Esophagus mucosa (tissue), 1 donor: ENCODE data around the gene POMT1. TPM values are rescaled to one million over a fixed set of nuclear protein-coding genes. Genes with fewer than 3 reads are reported as not detected.
A peak's percentile ranks its signal among the peaks of the same experiment; 100 is the strongest.
"Not testable (repeated sequence)": the region's sequence is repeated elsewhere in the genome, so short reads cannot be mapped to it uniquely, and the experiment has no call there.

ENCODE experiments used
- ATAC-seq: fragments of 200-7000 bp; cut with Tn5 transposase; one replicate; pipeline ENCODE4 v1.9.1; 2020
- total RNA-seq: library from RNA; stranded (reverse); gene quantifications from one replicate; pipeline ENCODE4 v1.2.4, GENCODE V29; 2023
- donor health status: DM: yes; HTN: yes; CAD: no.

POMT1 gene
- total RNA-seq, 1 donor from 2014 or later: 13.1 TPM

DNA sequence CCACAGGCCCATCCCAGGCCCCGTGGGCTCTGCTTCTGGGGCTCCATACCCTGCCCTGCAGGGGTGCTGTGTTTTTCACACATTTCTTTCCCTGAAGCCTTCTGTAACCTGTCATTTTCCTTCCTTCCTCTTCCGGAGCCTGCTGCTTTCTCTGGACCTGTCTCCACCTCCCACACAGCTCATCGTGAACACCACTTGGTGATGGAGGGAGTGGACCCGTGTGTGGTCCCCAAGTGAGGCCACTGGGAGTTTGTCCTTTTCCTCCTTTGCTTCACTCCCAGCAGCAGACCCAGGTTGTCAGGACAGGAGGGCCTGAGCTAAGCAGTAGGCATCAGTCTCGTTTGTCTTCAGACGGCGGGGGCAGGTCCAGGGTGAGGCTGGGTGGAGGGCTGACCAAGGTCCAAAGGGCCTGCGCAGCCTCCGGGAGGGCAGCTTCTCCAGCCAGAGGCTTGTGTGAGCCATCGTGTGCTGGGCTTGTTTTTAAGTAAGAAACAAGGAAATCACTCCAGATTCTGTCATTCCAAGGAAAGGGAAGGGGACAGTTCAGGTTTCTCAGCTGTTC, 5.8 kb upstream of the POMT1 start:
- no peak for ATAC-seq

DNA sequence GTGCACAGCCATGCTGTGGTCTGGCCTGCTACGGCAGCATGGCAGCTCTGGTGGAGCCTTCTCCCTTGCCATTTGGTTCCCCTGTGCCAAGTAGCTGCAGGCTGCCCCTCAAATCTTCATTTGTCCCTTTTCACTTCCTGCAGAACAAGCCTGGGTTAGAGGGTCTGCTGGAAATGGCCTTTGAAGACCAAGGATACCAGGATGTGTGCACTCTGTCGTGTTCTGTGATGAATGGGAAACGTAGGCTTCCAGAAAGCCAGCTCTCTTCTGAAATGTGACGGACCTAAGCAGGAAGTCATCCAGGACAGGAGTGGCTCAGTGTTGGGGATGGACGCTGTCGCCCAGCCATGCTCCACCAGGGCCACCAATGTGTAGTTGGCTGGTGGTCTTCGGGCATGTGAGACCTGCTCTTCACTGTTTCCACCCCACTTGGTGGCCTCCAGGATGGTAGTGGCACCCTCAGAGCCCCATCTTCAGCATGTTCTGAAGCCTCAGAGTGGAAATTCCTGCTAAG, 3.4 kb upstream of the POMT1 start:
- ATAC-seq: no peak

DNA sequence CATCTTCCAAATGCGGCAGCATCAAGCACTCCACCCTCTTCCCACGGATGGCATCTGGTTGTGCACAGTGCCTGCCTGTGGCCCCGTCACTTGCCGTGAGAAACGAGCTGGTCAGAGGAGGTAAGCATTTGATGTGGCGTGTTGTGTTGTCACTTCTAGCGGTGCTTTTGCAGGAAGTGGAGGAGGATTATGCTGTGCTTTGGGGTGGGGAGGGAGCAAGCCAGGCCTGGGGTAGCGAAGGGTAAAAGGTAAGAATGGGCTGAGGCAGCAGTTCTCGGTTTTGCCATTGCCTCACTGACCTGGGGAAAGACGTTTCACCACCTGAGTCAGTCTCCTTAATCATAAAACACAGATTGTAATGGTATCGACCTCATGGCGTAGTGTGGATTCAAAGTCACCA, 2.3 kb upstream of the POMT1 start:
- ATAC-seq: no peak

DNA sequence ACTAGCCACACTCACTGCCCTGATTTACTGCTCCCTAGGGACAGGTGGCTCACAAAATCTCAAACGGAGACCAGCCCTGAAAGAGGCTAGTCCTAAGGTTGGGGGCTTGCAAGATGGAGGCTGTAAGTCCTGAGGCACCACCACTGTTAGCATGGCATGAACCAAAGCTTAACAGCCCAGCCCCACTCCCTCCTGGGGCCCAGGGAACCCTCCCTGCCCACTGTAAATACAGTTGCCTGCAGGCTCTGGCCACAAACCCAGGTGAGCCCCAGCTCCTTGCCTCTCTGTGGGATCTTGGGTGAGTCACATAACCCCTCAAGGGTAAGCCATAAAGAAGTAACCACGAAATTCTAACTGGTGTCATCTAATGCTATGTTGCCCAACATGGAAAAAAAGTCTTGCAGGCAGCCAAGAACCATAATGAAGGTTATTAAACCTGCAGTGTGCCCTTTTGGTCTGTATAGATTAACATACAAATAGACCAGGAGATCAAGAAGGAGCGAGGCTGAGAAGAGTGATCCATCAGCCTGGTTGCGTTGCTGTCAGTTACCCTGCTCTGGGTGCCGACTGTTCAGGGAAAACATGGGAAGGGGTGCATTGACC, 1.7 kb upstream of the POMT1 start:
- ATAC-seq: peak; percentile 11

DNA sequence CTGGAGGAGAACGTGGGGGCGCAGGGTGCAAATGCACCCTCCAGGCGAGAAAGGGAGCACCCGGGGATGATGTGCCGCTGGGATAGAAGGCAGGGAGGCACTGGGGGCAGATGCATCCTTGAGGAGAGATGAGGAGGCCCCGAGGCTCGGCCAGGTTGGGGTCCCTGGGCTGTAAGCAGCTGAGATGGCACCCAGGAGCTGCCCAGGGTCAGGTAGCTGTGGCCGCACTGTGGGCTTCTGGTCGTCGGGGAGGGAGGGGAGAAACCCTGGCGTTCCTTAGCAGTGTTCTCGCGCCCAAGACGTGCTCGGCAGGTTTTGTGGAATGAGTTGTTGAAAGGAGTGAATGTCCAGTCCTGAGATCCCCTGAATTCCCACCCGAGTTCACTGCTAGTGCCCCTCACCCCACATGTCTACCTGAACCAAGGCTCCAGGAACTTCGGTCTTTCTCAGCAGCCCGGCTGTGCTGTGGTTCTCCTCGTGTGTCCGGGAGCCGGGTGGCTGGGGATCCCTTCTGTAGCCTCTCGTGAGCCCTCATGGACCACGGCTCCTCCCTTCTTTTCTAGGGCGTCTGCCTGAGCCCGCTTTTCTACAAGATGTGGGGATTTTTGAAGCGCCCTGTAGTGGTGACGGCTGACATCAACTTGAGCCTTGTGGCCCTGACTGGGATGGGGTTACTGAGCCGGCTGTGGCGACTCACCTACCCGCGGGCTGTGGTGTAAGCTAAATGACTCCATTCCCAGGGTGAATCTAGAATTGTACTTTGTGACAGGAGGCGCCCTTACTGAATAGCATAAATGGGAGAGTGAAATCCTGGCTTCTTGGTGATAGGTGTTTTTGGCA, 1.1 kb downstream of the POMT1 start:
- peak; percentile 53 for ATAC-seq

DNA sequence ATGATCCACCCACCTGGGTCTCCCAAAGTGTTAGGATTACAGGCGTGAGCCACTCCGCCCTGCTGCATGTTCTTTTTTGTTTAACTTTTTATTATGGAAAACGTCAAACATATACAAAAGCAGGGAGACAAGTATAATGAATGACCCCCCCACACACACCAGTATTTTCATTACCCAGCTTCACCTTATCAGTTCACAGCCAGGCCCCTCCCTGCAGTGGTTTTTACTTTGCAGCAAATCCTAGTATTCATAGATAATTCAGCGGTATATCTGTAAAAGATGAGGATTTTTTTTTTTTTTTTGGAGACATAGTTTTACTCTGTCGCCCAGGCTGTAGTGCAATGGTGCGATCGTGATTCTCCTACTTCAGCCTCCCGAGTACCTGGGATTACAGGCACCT, 2.3 kb downstream of the POMT1 start:
- no peak for ATAC-seq

DNA sequence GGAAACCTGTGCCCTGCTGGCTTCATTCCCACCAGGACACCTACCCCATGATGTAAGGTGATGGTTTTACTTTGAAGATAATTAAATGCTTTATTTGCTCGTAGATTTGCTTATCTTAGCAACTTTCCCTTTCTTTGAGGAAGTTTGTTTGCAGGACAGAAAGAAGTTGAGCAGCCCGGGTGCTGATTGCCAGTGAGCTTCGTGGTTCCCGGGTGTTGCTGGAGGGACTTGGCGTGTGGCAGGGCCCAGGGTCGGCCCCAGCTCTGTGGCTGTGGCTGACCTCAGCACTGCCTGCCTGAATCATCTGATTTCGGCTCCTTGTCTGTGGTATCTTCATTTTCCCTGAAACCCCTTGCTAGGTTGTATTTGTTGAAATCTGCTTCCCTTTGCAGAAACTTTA, 8.7 kb downstream of the POMT1 start:
- no peak for ATAC-seq

DNA sequence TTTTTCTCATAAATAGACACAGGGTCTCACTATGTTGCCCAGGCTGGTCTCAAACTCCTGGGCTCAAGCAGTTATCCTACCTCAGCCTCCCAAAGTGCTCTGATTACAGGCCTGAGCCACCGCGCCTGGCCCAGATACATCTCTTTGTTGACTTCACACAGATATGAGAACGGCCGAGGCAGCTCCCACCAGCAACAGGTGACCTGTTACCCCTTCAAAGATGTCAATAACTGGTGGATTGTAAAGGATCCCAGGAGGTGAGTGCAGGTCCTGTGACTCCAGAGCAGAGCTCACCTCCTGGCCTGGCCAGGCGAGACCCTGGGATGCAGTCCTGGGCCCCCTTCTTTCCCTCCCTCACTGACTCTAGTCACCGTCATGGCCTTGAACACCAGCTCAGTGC, 9.2 kb downstream of the POMT1 start:
- no peak for ATAC-seq

DNA sequence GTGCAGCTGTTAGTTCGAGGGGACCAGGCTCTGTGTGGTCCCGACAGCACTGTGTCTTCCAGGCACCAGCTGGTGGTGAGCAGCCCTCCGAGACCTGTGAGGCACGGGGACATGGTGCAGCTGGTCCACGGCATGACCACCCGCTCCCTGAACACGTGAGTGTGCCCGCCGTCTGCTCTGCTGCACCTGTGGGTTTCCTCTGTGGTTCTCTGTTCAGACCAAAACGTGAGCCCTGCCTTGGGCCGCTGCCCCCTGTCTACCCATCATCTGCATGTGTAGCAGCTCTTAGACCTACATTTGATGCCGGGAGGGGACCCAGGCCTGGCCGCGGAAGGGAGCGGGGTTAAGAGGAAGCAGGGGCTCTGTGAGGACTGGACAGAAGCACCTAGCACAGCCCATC, 10.5 kb downstream of the POMT1 start:
- no peak for ATAC-seq

DNA sequence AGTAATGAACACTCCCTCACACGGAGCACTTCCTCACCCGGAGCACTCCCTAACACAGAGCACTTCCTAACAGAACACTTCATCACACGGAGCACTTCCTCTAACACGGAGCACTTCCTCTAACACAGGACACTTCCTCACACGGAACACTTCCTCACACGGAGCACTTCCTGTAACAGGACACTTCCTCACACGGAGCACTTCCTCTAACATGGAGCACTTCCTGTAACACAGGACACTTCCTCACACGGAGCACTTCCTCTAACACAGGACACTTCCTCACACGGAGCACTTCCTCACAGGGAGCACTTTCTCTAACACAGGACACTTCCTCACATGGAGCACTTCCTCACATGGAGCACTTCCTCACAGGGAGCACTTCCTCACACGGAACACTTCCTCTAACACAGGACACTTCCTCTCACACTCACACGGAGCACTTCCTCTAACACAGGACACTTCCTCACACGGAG, 12.9 kb downstream of the POMT1 start:
- ATAC-seq: not testable (repeated sequence)

DNA sequence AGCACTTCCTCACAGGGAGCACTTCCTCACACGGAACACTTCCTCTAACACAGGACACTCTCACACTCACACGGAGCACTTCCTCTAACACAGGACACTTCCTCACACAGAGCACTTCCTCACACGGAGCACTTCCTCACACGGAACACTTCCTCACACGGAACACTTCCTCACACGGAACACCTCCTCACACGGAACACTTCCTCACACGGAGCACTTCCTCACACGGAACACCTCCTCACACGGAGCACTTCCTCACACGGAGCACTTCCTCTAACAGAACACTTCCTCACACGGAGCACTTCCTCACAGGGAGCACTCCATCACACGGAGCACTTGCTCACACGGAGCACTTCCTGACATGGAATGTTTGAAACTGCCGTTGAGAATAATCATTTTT, 13.4 kb downstream of the POMT1 start:
- ATAC-seq: no peak

DNA sequence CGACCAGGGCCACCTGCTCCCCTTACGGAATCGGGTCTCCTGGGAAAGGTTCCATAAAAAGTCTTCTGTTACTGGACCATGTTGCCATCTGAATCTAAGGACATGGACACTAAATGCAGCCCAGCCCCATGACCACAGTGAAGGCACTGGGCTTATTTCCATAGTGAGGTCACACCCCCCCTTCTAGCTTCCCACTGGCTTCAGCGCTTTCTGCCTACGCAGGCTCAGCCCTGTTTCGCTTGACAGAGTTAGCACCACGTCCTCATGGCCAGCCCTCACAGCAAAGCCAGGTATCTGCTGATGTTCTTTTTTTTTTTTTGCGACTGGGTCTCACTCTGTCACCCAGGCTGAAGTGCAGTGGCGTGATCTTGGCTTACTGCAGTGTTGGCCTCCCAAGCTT, 14.2 kb downstream of the POMT1 start:
- no peak for ATAC-seq

DNA sequence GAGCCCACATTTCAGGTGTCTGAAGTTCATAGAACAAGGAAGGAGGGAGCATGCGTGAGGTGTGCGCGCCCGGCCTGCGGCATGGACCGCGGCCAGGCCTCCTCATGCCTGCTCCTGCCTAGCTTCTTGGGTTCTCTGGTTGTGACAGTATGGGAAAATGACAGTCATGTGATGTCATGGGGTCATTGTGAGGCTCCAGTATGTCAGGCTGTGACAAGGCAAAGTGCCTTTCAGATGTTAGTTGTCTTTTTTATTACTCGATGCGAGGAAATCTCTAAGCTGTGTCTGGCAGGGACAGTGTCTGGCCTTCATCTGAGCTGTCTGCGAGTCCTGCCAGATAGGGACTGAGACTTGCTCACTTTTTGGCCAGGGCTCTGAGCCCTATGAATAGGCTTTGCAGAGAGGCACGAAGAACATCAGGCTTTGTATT, 15.1 kb downstream of the POMT1 start:
- no peak for ATAC-seq

DNA sequence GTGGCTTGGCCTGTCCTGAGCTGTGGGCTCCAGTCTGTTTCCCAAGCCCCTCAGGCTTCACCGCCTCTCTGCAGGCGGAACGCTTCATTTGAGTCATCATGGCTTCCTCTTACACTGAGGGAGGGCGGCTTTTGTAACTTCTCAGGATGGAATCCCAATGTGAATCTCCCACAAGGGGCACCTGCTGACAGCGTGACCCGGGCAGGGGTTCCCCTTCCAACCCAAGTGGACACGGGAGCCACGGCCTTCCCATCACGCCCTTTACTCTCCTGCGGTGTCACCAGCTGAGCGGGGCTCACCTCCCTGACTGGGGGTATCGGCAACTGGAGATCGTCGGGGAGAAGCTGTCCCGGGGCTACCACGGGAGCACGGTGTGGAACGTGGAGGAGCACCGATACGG, 15.8 kb downstream of the POMT1 start:
- ATAC-seq: no peak

DNA sequence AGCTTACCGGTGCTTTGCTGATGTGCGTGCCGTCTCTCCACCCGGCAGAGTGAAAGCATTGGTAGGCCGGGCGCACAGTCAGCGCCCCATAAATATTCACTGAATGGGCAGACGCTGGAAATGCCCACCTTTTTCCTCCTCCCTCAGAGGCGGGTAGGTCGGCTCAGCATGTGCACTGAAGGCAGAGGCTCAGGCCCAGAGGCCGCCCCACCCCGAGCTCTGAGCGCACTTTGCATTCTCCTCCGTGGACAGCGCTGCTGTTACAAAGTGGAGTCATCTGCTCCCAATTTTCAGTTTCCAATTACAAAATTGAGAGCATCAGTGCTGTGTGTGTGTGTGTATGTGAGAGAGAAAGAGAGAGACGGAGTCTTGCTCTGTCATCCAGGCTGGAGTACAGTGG, 17.8 kb downstream of the POMT1 start:
- ATAC-seq: no peak

DNA sequence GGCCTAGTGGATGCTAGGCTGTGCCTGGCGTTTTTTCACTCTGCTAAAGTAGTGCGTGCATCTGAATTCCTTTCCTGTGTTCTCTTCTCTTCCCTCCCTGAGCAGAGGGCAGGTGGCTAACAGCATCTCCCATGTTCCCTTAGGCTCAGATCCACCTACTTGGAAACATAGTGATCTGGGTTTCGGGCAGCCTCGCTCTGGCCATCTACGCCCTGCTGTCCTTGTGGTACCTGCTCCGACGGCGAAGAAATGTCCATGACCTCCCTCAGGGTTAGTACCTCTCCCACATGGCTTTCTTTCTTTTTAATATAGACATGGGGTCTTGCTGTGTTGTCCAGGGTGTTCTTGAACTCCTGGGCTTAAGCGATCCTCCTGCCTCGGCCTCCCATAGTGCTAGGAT, 18.5 kb downstream of the POMT1 start:
- no peak for ATAC-seq

DNA sequence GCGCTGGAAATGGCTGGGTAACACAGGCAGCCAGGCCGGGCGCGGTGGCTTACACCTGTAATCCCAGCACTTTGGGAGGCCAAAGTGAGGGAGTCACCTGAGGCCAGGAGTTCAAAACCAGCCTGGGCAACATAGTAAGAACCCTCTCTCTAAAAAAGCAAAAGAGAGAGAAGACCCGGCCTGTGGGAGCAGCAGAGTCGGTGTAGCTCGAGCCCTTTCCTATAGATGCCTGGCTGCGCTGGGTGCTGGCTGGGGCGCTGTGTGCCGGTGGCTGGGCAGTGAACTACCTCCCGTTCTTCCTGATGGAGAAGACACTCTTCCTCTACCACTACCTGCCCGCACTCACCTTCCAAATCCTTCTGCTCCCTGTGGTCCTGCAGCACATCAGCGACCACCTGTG, 19.1 kb downstream of the POMT1 start:
- ATAC-seq: no peak

DNA sequence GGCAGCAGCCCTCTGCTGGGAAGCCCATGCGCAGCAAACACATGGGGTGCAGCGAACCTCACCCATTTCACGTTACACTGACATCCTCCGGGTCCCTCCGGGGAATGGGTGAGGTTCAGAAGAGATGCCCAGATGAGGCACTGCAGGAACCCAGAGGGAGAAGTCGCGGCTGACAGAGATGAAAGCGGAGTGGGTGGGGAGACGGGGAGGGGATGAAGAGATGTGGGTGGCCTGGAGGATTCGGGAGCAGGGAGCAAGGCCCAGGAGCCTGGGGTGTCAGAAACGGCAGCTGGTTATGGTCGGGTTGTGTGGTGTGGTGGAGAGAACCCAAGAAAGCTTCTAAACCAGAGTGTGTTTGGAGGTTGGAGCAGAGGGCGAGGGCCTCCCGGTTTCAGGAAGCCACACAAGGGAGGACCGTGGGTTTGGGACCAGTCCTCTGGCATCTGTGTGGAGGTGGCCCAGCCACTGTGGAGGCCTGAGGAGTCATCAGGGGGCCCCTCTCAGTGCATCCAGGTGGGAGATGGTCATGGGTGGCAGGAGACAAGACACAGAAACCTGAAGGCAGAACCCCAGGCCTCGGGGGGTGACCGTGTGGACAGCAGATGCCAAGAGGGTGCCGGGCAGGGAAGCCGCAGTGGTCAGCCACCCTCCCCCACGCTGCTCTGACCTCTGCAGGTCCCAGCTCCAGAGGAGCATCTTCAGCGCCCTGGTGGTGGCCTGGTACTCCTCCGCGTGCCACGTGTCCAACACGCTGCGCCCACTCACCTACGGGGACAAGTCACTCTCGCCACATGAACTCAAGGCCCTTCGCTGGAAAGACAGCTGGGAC, 19.8 kb downstream of the POMT1 start:
- ATAC-seq: no peak

DNA sequence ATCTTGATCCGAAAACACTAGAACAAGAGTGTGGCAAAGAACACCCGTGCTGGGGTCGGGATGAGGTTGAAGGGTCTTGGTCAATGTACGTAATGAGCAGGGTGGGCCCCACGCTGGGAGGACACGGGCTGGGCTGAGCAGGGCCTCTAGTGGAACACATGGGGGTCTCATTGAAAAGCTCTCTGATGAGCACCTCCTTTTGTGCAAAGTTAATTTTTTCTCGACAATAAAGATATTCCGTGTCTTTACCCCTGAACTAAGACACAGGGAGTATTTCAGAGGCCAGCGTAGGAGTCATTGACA, 20.3 kb downstream of the POMT1 start:
- ATAC-seq: no peak

DNA sequence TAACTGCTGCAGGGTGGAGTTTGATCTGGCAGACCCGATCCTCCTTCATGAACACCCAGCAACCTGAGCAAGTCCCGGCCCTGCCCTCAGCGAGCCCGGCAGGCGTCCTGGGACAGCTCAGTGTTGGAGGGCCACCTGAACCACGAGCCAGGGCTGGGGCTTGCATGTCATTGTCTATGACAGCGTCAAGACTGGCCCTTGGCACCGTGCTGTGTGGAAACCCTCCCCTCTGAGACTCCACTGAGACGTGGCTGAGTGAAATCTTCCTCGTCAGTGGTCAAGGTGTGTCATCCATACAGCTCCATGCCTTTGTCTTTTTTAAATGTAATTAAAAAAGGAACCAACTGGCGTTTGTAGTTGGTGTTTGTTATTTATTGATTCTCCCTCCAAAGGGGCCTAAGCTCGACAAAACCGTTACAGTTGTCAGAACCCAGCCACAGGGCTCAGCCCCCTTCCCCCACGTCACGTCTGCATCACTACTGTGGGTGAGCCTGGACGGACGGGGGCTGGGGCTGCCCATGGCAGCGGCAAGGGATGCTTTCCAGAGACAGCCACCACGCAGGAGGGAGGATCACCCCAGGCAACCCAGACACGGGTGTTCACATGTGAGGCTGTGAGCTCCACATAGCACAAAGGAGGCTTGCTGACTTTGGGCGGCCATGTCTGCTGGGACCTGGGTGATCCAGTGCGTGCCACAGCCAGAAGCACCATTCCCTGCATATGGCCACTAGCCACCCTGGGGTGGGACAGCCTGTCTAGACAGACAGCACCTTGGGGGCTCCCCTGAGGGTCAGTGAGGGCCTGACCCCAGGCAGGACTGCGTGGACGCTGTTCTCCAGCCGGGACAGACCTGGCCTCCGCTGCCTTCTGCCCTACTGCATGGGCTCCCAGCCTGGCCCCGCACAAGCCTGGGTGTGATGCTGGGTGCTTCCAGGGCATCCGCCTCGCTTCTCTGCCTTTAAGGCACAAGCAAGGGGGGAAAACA, 21.0 kb downstream of the POMT1 start:
- ATAC-seq: no peak

DNA sequence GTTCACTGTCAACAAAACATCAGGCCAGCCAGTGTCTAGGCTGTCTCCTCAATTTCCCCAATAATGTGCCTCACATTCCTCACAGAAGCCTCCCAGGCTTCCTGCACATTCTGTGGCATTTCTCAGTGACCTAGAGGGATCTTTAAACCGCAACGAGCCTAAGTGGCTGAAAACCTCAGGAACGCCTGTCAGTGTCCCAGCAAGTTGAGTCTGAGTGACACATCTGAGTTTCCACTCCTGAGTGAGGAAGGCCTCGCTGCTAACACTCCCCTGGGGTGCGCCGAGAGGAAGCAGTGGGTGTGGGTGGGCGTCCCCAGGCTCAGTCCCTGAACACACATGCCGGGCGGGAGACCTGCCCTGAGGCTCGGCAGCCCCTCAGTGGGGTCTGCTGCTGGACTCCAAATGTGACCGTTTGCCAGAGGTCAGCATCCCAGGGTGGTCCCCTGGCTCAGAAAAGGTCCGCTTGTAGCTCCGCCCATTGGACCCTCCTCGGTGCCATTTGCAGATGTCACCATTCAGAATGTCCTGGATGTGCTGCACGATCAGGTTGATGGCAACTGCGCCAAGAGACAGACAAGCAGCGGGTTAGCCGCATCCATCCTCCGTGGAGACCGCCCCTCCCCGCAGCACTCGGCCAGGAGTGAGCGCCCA, 22.1 kb downstream of the POMT1 start:
- no peak for ATAC-seq
